Measurements from ENCODE around the gene OR14J1. TPM values are rescaled to one million over a fixed set of nuclear protein-coding genes. Genes with fewer than 3 reads are reported as not detected.

OR14J1 gene
- total RNA-seq, 1 experiment from 2014 or later, result not detected

DNA sequence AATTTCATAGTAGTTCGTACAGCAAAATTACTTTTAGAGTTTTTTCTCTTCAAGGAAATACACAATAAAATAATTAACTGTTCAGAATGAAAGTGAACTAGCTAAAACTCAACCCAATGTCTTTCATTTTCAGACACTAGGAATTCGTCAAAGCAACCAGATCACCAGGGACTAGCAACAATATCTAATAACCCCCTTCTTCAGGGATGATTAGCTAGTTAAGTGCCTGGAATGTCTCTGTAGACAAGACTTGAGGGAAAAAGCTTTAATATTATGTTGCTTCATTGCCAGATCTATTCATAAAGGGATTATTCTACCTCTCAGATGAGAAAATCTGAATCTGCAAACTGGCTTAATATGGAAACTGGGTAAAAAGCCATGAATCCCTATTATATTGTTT is 41.8 kb upstream of the OR14J1 start:
- TF ChIP-seq, protein P1, sequence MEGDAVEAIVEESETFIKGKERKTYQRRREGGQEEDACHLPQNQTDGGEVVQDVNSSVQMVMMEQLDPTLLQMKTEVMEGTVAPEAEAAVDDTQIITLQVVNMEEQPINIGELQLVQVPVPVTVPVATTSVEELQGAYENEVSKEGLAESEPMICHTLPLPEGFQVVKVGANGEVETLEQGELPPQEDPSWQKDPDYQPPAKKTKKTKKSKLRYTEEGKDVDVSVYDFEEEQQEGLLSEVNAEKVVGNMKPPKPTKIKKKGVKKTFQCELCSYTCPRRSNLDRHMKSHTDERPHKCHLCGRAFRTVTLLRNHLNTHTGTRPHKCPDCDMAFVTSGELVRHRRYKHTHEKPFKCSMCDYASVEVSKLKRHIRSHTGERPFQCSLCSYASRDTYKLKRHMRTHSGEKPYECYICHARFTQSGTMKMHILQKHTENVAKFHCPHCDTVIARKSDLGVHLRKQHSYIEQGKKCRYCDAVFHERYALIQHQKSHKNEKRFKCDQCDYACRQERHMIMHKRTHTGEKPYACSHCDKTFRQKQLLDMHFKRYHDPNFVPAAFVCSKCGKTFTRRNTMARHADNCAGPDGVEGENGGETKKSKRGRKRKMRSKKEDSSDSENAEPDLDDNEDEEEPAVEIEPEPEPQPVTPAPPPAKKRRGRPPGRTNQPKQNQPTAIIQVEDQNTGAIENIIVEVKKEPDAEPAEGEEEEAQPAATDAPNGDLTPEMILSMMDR (conservative IDR thresholded peaks at IDR 0.05; ENCODE audit: low read depth, low read length), result no peak
- no peak for TF ChIP-seq EZH2 (IDR thresholded peaks at IDR 0.05; ENCODE audit: borderline replicate concordance, low read depth, low read length, poor library complexity, severe bottlenecking)
- intact Hi-C loops (cut with micrococcal nuclease; ENCODE audit: unreplicated experiment), result no loop called here
- DNase-seq (ENCODE audit: low spot score), result no peak
- Histone ChIP-seq H3K9me3 (ENCODE audit: low read depth, low read length, poor library complexity, severe bottlenecking) (no peaks in the 10 kb centered on the region), H3K4me1 (ENCODE audit: insufficient read depth, low read length, poor library complexity, severe bottlenecking) (no peaks in the 10 kb centered on the region), H3K36me3 (ENCODE audit: insufficient read depth, low read length, poor library complexity, severe bottlenecking) (no peaks in the 10 kb centered on the region), H3K27ac (ENCODE audit: low read depth, low read length, poor library complexity, severe bottlenecking) (no peak overlapping the region), H3K27me3 (replicated peaks; ENCODE audit: insufficient read depth, low read depth, low read length, poor library complexity) (no peaks in the 10 kb centered on the region), H3K4me3 (ENCODE audit: low read depth, low read length, poor library complexity, severe bottlenecking) (no peak overlapping the region)
- CTCF ChIA-PET, result no interaction called here
- BruUV-seq (replicated peaks), result no TSS peak
- POLR2A ChIA-PET (ENCODE audit: low non-redundant PET), result no interaction called here

GRCh38 chr6:29263001-29263400 is 38.5 kb upstream of the OR14J1 start:
- ChIA-PET POLR2A (ENCODE audit: low non-redundant PET) (no interaction called here), CTCF (no interaction called here)
- TF ChIP-seq, protein P1 (conservative IDR thresholded peaks at IDR 0.05; ENCODE audit: low read depth, low read length), result no peak
- TF ChIP-seq EZH2 (IDR thresholded peaks at IDR 0.05; ENCODE audit: borderline replicate concordance, low read depth, low read length, poor library complexity, severe bottlenecking), result no peak
- H3K27me3 ChIP-seq (replicated peaks; ENCODE audit: insufficient read depth, low read depth, low read length, poor library complexity), result peaks cover 4% of the 10 kb centered on the region
- DNase-seq (ENCODE audit: low spot score), result no peak
- no peaks in the 10 kb centered on the region for H3K36me3 ChIP-seq (ENCODE audit: insufficient read depth, low read length, poor library complexity, severe bottlenecking)
- no TSS peak for BruUV-seq (replicated peaks)
- no peaks in the 10 kb centered on the region for H3K9me3 ChIP-seq (ENCODE audit: low read depth, low read length, poor library complexity, severe bottlenecking)
- no peak overlapping the region for H3K27ac ChIP-seq (ENCODE audit: low read depth, low read length, poor library complexity, severe bottlenecking)
- no peak overlapping the region for H3K4me3 ChIP-seq (ENCODE audit: low read depth, low read length, poor library complexity, severe bottlenecking)
- no peaks in the 10 kb centered on the region for H3K4me1 ChIP-seq (ENCODE audit: insufficient read depth, low read length, poor library complexity, severe bottlenecking)
- intact Hi-C loops (cut with micrococcal nuclease; ENCODE audit: unreplicated experiment), result no loop called here

GRCh38 chr6:29294499-29294914 is 7.0 kb upstream of the OR14J1 start:
- DNase-seq (ENCODE audit: low spot score), result no peak
- TF ChIP-seq EZH2 (IDR thresholded peaks at IDR 0.05; ENCODE audit: borderline replicate concordance, low read depth, low read length, poor library complexity, severe bottlenecking), result no peak
- TF ChIP-seq, protein P1 (conservative IDR thresholded peaks at IDR 0.05; ENCODE audit: low read depth, low read length), result no peak
- CTCF ChIA-PET, result interaction anchor here (0.7 kb wide), 1 partner anchor 90 kb away, joined by 3 read pairs; no protein-coding TSS in a partner anchor
- POLR2A ChIA-PET (ENCODE audit: low non-redundant PET), result no interaction called here
- Histone ChIP-seq H3K4me3 (ENCODE audit: low read depth, low read length, poor library complexity, severe bottlenecking) (no peak overlapping the region), H3K27me3 (replicated peaks; ENCODE audit: insufficient read depth, low read depth, low read length, poor library complexity) (no peaks in the 10 kb centered on the region), H3K27ac (ENCODE audit: low read depth, low read length, poor library complexity, severe bottlenecking) (no peak overlapping the region), H3K9me3 (ENCODE audit: low read depth, low read length, poor library complexity, severe bottlenecking) (no peaks in the 10 kb centered on the region), H3K4me1 (ENCODE audit: insufficient read depth, low read length, poor library complexity, severe bottlenecking) (no peaks in the 10 kb centered on the region), H3K36me3 (ENCODE audit: insufficient read depth, low read length, poor library complexity, severe bottlenecking) (no peaks in the 10 kb centered on the region)
- intact Hi-C loops (cut with micrococcal nuclease; ENCODE audit: unreplicated experiment), result no loop called here
- no TSS peak for BruUV-seq (replicated peaks)
